Measurements from ENCODE around the gene PTGER3. TPM values are rescaled to one million over a fixed set of nuclear protein-coding genes. Genes with fewer than 3 reads are reported as not detected.

PTGER3 gene
- total RNA-seq, 5 donors from 2014 or later (not counting 1 experiment from before 2014, with no cell fraction given), result 0.10 to 0.53 (median 0.31) TPM; not detected in 1

- peaks cover 19% of the 10 kb centered on the region for H3K36me3 Mint-ChIP-seq
- peak in 3 of 4 experiments; percentile 1 to 10 (median 6) for ATAC-seq (replicated peaks in 1 of 4)
- POLR2A ChIA-PET, result interaction anchor here (0.6 to 1.5 kb wide), 8 partner anchors 13 to 875 kb away, joined by 3 to 13 read pairs (median 4); partner anchors contain the start of genes LRRC40 (in 1 of the 2) and SRSF11 (in 1 of the 2)
These were observed 32.7 kb upstream of the PTGER3 start for GRCh38 chr1:71080230-71080738.

GRCh38 chr1:71074681-71075080, 27.1 kb upstream of the PTGER3 start:
- POLR2A ChIA-PET, result interaction anchor here in 1 of 2 donors (1.1 kb wide), 1 partner anchor 14 kb away, joined by 3 read pairs; no protein-coding TSS in a partner anchor
- ATAC-seq (replicated peaks in 1 of 4), result no peak
- H3K4me1 Mint-ChIP-seq, result peaks cover 39 to 50% (median 48%) of the 10 kb centered on the region in 3 donors

More at GRCh38 chr1:71080230-71080738, 32.7 kb upstream of the PTGER3 start:
- peaks cover 0 to 4% (median 3%) of the 10 kb centered on the region in 3 donors for H3K9me3 Mint-ChIP-seq
- peak overlapping the region; percentile 99 to 100 for H3K27ac Mint-ChIP-seq
- Histone ChIP-seq H3K36me3 (ENCODE audit: control insufficient read depth in 2 of 2, extremely low read depth in 1 of 2, insufficient read depth in 1 of 2, low read length in 1 of 2) (peaks cover 0 to 35% of the 10 kb centered on the region in 2 donors), H3K4me1 (ENCODE audit: control insufficient read depth in 1 of 2, extremely low read depth in 1 of 2, insufficient read depth in 2 of 2, low read length in 2 of 2) (peaks cover 7 to 13% of the 10 kb centered on the region in 2 experiments), H3K9me3 (no peaks in the 10 kb centered on the region), H3K27me3 (replicated peaks in 1 of 2; ENCODE audit: control insufficient read depth in 2 of 2, extremely low read depth in 1 of 2, insufficient read depth in 2 of 2, low read length in 1 of 2) (peaks cover 0 to 5% of the 10 kb centered on the region in 2 experiments), H3K27ac (ENCODE audit: low read length) (peak overlapping the region; percentile 92), H3K4me3 (ENCODE audit: control insufficient read depth in 1 of 2, extremely low read depth in 1 of 2, low read length in 1 of 2) (peak overlapping the region; percentile 83 to 98)
- peak in 1 of 35 experiments; percentile 4 for DNase-seq
- WGBS (ENCODE audit: insufficient coverage), result 2% methylated on average over 8 of the region's 17 CpGs
- H3K4me1 Mint-ChIP-seq, result peaks cover 29 to 47% (median 41%) of the 10 kb centered on the region in 3 donors
- CTCF ChIA-PET, result interaction anchor here in 1 of 2 donors (0.6 to 1.5 kb wide), 10 partner anchors 8 to 875 kb away, joined by 3 to 13 read pairs (median 4); partner anchors contain the start of genes ANKRD13C, LRRC40 and SRSF11
- peak overlapping the region; percentile 89 to 98 (median 95) for H3K4me3 Mint-ChIP-seq
- H3K27me3 Mint-ChIP-seq, result peaks cover 13 to 18% of the 10 kb centered on the region in 2 donors

GRCh38 chr1:71072273-71072672, 24.7 kb upstream of the PTGER3 start:
- H3K27ac Mint-ChIP-seq, result no peak overlapping the region
- POLR2A ChIA-PET, result interaction anchor here in 1 of 2 donors (0.6 to 1.5 kb wide), 2 partner anchors 9 to 656 kb away, joined by 4 to 12 read pairs; no protein-coding TSS in a partner anchor
- H3K9me3 Mint-ChIP-seq, result no peaks in the 10 kb centered on the region
- Histone ChIP-seq H3K27ac (ENCODE audit: low read length) (no peak overlapping the region), H3K4me3 (ENCODE audit: control insufficient read depth in 1 of 2, extremely low read depth in 1 of 2, low read length in 1 of 2) (no peak overlapping the region), H3K9me3 (no peaks in the 10 kb centered on the region), H3K36me3 (ENCODE audit: control insufficient read depth in 2 of 2, extremely low read depth in 1 of 2, insufficient read depth in 1 of 2, low read length in 1 of 2) (peaks cover 0 to 89% of the 10 kb centered on the region in 2 donors), H3K4me1 (ENCODE audit: control insufficient read depth in 1 of 2, extremely low read depth in 1 of 2, insufficient read depth in 2 of 2, low read length in 2 of 2) (no peaks in the 10 kb centered on the region), H3K27me3 (replicated peaks in 1 of 2; ENCODE audit: control insufficient read depth in 2 of 2, extremely low read depth in 1 of 2, insufficient read depth in 2 of 2, low read length in 1 of 2) (no peaks in the 10 kb centered on the region)
- peaks cover 30 to 36% (median 35%) of the 10 kb centered on the region in 3 donors for H3K4me1 Mint-ChIP-seq
- H3K36me3 Mint-ChIP-seq, result peaks cover 58% of the 10 kb centered on the region
- DNase-seq (no peak), ATAC-seq (replicated peaks in 1 of 4) (no peak)
- H3K27me3 Mint-ChIP-seq, result no peaks in the 10 kb centered on the region
- H3K4me3 Mint-ChIP-seq, result no peak overlapping the region
- CTCF ChIA-PET, result interaction anchor here in 1 of 2 donors (0.7 kb wide), 1 partner anchor 9 kb away, joined by 4 read pairs; the partner anchor contains the start of gene ZRANB2

More at GRCh38 chr1:71074681-71075080, 27.1 kb upstream of the PTGER3 start:
- Mint-ChIP-seq H3K9me3 (no peaks in the 10 kb centered on the region), H3K27ac (peak overlapping the region in 1 of 2 donors; percentile 8), H3K36me3 (peaks cover 49% of the 10 kb centered on the region), H3K4me3 (no peak overlapping the region), H3K27me3 (no peaks in the 10 kb centered on the region)
- H3K9me3 ChIP-seq, result no peaks in the 10 kb centered on the region
- H3K36me3 ChIP-seq (ENCODE audit: control insufficient read depth in 2 of 2, extremely low read depth in 1 of 2, insufficient read depth in 1 of 2, low read length in 1 of 2), result peaks cover 0 to 84% of the 10 kb centered on the region in 2 donors
- CTCF ChIA-PET, result no interaction called here
- no peak overlapping the region for H3K27ac ChIP-seq (ENCODE audit: low read length)
- H3K4me3 ChIP-seq (ENCODE audit: control insufficient read depth in 1 of 2, extremely low read depth in 1 of 2, low read length in 1 of 2), result no peak overlapping the region
- WGBS (ENCODE audit: insufficient coverage), result no CpG with 5 or more reads among the region's 1 CpG
- DNase-seq, result no peak
- peaks cover 0 to 6% of the 10 kb centered on the region in 2 experiments for H3K4me1 ChIP-seq (ENCODE audit: control insufficient read depth in 1 of 2, extremely low read depth in 1 of 2, insufficient read depth in 2 of 2, low read length in 2 of 2)
- H3K27me3 ChIP-seq (replicated peaks in 1 of 2; ENCODE audit: control insufficient read depth in 2 of 2, extremely low read depth in 1 of 2, insufficient read depth in 2 of 2, low read length in 1 of 2), result no peaks in the 10 kb centered on the region

- ATAC-seq (replicated peaks in 1 of 4) (no peak), DNase-seq (no peak)
- ChIA-PET POLR2A (no interaction called here), CTCF (no interaction called here)
- Mint-ChIP-seq H3K9me3 (no peaks in the 10 kb centered on the region), H3K4me1 (peaks cover 30 to 36% (median 35%) of the 10 kb centered on the region in 3 donors), H3K27me3 (no peaks in the 10 kb centered on the region), H3K4me3 (no peak overlapping the region), H3K36me3 (peaks cover 59% of the 10 kb centered on the region), H3K27ac (no peak overlapping the region)
- no peak overlapping the region for H3K27ac ChIP-seq (ENCODE audit: low read length)
- H3K27me3 ChIP-seq (replicated peaks in 1 of 2; ENCODE audit: control insufficient read depth in 2 of 2, extremely low read depth in 1 of 2, insufficient read depth in 2 of 2, low read length in 1 of 2), result no peaks in the 10 kb centered on the region
- H3K36me3 ChIP-seq (ENCODE audit: control insufficient read depth in 2 of 2, extremely low read depth in 1 of 2, insufficient read depth in 1 of 2, low read length in 1 of 2), result peaks cover 0 to 86% of the 10 kb centered on the region in 2 donors
- H3K4me1 ChIP-seq (ENCODE audit: control insufficient read depth in 1 of 2, extremely low read depth in 1 of 2, insufficient read depth in 2 of 2, low read length in 2 of 2), result no peaks in the 10 kb centered on the region
- 93% methylated on average over 3 of the region's 4 CpGs for WGBS (ENCODE audit: insufficient coverage)
- no peaks in the 10 kb centered on the region for H3K9me3 ChIP-seq
- no peak overlapping the region for H3K4me3 ChIP-seq (ENCODE audit: control insufficient read depth in 1 of 2, extremely low read depth in 1 of 2, low read length in 1 of 2)
These were observed 24.1 kb upstream of the PTGER3 start for GRCh38 chr1:71071720-71072119.

GRCh38 chr1:71068325-71069240, 21.0 kb upstream of the PTGER3 start:
- no peak overlapping the region for H3K4me3 Mint-ChIP-seq
- ChIA-PET CTCF (interaction anchor here in 1 of 2 donors (1.8 kb wide), 1 partner anchor 12 kb away, joined by 7 read pairs; the partner anchor contains the start of gene ZRANB2), POLR2A (no interaction called here)
- peaks cover 53% of the 10 kb centered on the region for H3K36me3 Mint-ChIP-seq
- Histone ChIP-seq H3K36me3 (ENCODE audit: control insufficient read depth in 2 of 2, extremely low read depth in 1 of 2, insufficient read depth in 1 of 2, low read length in 1 of 2) (peaks cover 0 to 85% of the 10 kb centered on the region in 2 donors), H3K4me3 (ENCODE audit: control insufficient read depth in 1 of 2, extremely low read depth in 1 of 2, low read length in 1 of 2) (no peak overlapping the region), H3K9me3 (no peaks in the 10 kb centered on the region), H3K4me1 (ENCODE audit: control insufficient read depth in 1 of 2, extremely low read depth in 1 of 2, insufficient read depth in 2 of 2, low read length in 2 of 2) (no peaks in the 10 kb centered on the region), H3K27me3 (replicated peaks in 1 of 2; ENCODE audit: control insufficient read depth in 2 of 2, extremely low read depth in 1 of 2, insufficient read depth in 2 of 2, low read length in 1 of 2) (no peaks in the 10 kb centered on the region), H3K27ac (ENCODE audit: low read length) (no peak overlapping the region)
- peak overlapping the region; percentile 16 to 79 for H3K27ac Mint-ChIP-seq
- H3K9me3 Mint-ChIP-seq, result no peaks in the 10 kb centered on the region
- no peak for ATAC-seq (replicated peaks in 1 of 4)
- H3K27me3 Mint-ChIP-seq, result no peaks in the 10 kb centered on the region
- WGBS (ENCODE audit: insufficient coverage), result no CpG with 5 or more reads among the region's 6 CpGs
- no peak for DNase-seq
- H3K4me1 Mint-ChIP-seq, result peaks cover 10 to 12% (median 10%) of the 10 kb centered on the region in 3 donors

GRCh38 chr1:71054791-71055190, 7.2 kb upstream of the PTGER3 start:
- 93% methylated on average over 2 of the region's 6 CpGs for WGBS (ENCODE audit: insufficient coverage)
- Mint-ChIP-seq H3K36me3 (peaks cover 13% of the 10 kb centered on the region), H3K9me3 (no peaks in the 10 kb centered on the region), H3K27me3 (peaks cover 2% of the 10 kb centered on the region in 2 donors), H3K4me3 (no peak overlapping the region), H3K27ac (peak overlapping the region in 1 of 2 donors; percentile 27), H3K4me1 (peaks cover 0 to 2% (median 0%) of the 10 kb centered on the region in 3 donors)
- DNase-seq, result no peak
- ChIA-PET CTCF (no interaction called here), POLR2A (no interaction called here)
- Histone ChIP-seq H3K4me3 (ENCODE audit: control insufficient read depth in 1 of 2, extremely low read depth in 1 of 2, low read length in 1 of 2) (no peak overlapping the region), H3K4me1 (ENCODE audit: control insufficient read depth in 1 of 2, extremely low read depth in 1 of 2, insufficient read depth in 2 of 2, low read length in 2 of 2) (no peaks in the 10 kb centered on the region), H3K9me3 (no peaks in the 10 kb centered on the region), H3K27me3 (replicated peaks in 1 of 2; ENCODE audit: control insufficient read depth in 2 of 2, extremely low read depth in 1 of 2, insufficient read depth in 2 of 2, low read length in 1 of 2) (peaks cover 0 to under 1% of the 10 kb centered on the region in 2 experiments), H3K36me3 (ENCODE audit: control insufficient read depth in 2 of 2, extremely low read depth in 1 of 2, insufficient read depth in 1 of 2, low read length in 1 of 2) (peaks cover 0 to 5% of the 10 kb centered on the region in 2 donors), H3K27ac (ENCODE audit: low read length) (no peak overlapping the region)
- ATAC-seq (replicated peaks in 1 of 4), result no peak
